GM23338 (cell line): ENCODE measurements around the gene PTPN13. TPM values are rescaled to one million over a fixed set of nuclear protein-coding genes. Genes with fewer than 3 reads are reported as not detected.

Experiments
- ATAC-seq: fragments of 200-7000 bp; cut with Tn5 transposase; 3 replicates; pipeline ENCODE4 v1.9.1; 2020
- DNase-seq: peaks from one replicate; pipeline ENCODE4 v3.0.0-alpha.2; 2015; ENCODE audit warnings: low spot score
- H2AFZ ChIP-seq: fragments of 200-600 bp; sonication (generic); 2 replicates; pipeline ENCODE4 v1.8.0; 2016; ENCODE audit warnings: antibody characterized with exemption, mild to moderate bottlenecking, moderate library complexity
- H3F3A ChIP-seq: fragments of 200-600 bp; sonication (generic); replicated peaks from 2 replicates; pipeline ENCODE4 v1.8.0; 2017; ENCODE audit warnings: antibody characterized with exemption, mixed run types, low read depth
- H3K27ac ChIP-seq: fragments of 200-600 bp; sonication (generic); 2 replicates; pipeline ENCODE4 v1.6.1; 2016; ENCODE audit warnings: low read depth
- H3K27me3 ChIP-seq: fragments of 200-600 bp; sonication (generic); 2 replicates; pipeline ENCODE4 v1.8.0; 2016; ENCODE audit warnings: mild to moderate bottlenecking, mixed run types, moderate library complexity; ENCODE audit not compliant: insufficient read depth
- H3K36me3 ChIP-seq: fragments of 200-600 bp; sonication (generic); 2 replicates; pipeline ENCODE4 v1.8.0; 2016; ENCODE audit warnings: mild to moderate bottlenecking; ENCODE audit not compliant: insufficient read depth
- H3K4me1 ChIP-seq: fragments of 200-600 bp; sonication (generic); 2 replicates; pipeline ENCODE4 v1.8.0; 2016; ENCODE audit warnings: mild to moderate bottlenecking, moderate library complexity; ENCODE audit not compliant: insufficient read depth
- H3K4me2 ChIP-seq: fragments of 200-600 bp; sonication (generic); 2 replicates; pipeline ENCODE4 v1.7.1; 2017; ENCODE audit warnings: mixed run types
- H3K4me3 ChIP-seq: fragments of 200-600 bp; sonication (generic); 2 replicates; pipeline ENCODE4 v1.6.1; 2016; ENCODE audit warnings: mixed run types
- H3K79me2 ChIP-seq: fragments of 200-600 bp; sonication (generic); replicated peaks from 2 replicates; pipeline ENCODE4 v1.8.0; 2017; ENCODE audit warnings: mild to moderate bottlenecking; ENCODE audit not compliant: insufficient read depth
- H3K9me2 ChIP-seq: fragments of 200-600 bp; sonication (generic); 2 replicates; pipeline ENCODE4 v1.8.0; 2017; ENCODE audit not compliant: insufficient read depth
- H4K20me1 ChIP-seq: fragments of 200-600 bp; sonication (generic); replicated peaks from 2 replicates; pipeline ENCODE4 v1.8.0; 2017; ENCODE audit warnings: mild to moderate bottlenecking; ENCODE audit not compliant: insufficient read depth
- H3K27ac Mint-ChIP-seq: 2 replicates; pipeline ENCODE4 v1.8.0; 2020; ENCODE audit warnings: inconsistent platforms, mild to moderate bottlenecking, moderate library complexity, mixed read lengths
- H3K27me3 Mint-ChIP-seq: 3 replicates; pipeline ENCODE4 v1.8.0; 2022; ENCODE audit warnings: low read depth, mild to moderate bottlenecking, moderate library complexity, mixed read lengths, inconsistent platforms; ENCODE audit not compliant: insufficient read depth, poor library complexity
- H3K36me3 Mint-ChIP-seq: 3 replicates; pipeline ENCODE4 v1.8.0; 2021; ENCODE audit warnings: low read depth, mild to moderate bottlenecking, inconsistent platforms, moderate library complexity, mixed read lengths
- H3K4me1 Mint-ChIP-seq: 3 replicates; pipeline ENCODE4 v1.8.0; 2020; ENCODE audit warnings: mild to moderate bottlenecking, inconsistent platforms, mixed read lengths
- H3K4me3 Mint-ChIP-seq: 3 replicates; pipeline ENCODE4 v1.8.0; 2021; ENCODE audit warnings: moderate library complexity, mild to moderate bottlenecking, inconsistent platforms, mixed read lengths
- H3K9me3 Mint-ChIP-seq: 3 replicates; pipeline ENCODE4 v1.8.0; 2020; ENCODE audit warnings: moderate library complexity, mild to moderate bottlenecking, inconsistent platforms, mixed read lengths
- CREB1 ChIP-seq: fragments of 250-450 bp; sonication (Bioruptor Pico); IDR thresholded peaks from 2 replicates; pipeline ENCODE4 v1.5.0; 2020; ENCODE audit warnings: low read depth, mild to moderate bottlenecking, moderate library complexity
- EZH2phosphoT487 ChIP-seq: fragments of 200-600 bp; sonication (generic); IDR thresholded peaks from one replicate; pipeline ENCODE4 v1.8.1; 2018; ENCODE audit warnings: antibody characterized with exemption; ENCODE audit not compliant: unreplicated experiment
- JUNB ChIP-seq: IDR thresholded peaks from one replicate; pipeline ENCODE4 v1.6.1; 2016; ENCODE audit warnings: antibody characterized with exemption; ENCODE audit not compliant: unreplicated experiment
- ZNF114 ChIP-seq: fragments of 250-450 bp; sonication (Bioruptor Pico); IDR thresholded peaks from 2 replicates; pipeline ENCODE4 v1.5.0; 2020; ENCODE audit warnings: mild to moderate bottlenecking, moderate library complexity
- polyA plus RNA-seq: library from polyadenylated mRNA; unstranded; fragments of >200 nt; fragmentation: Nextera tagmentation; extraction: Ambion mirVana; gene quantifications from 2 replicates; pipeline ENCODE4 v1.2.1, GENCODE V29; 2016
- total RNA-seq: library from RNA; depleted of rRNA; stranded (reverse); fragments of >200 nt; shearing (Covaris generic); gene quantifications from 2 replicates; pipeline ENCODE4 v1.2.3, GENCODE V29; 2014
- TF ChIP-seq, protein P1 (sequence below): fragments of 250-450 bp; sonication (Bioruptor Pico); IDR thresholded peaks from 2 replicates; pipeline ENCODE4 v1.5.0; 2020; ENCODE audit warnings: mild to moderate bottlenecking, moderate library complexity

Gene PTPN13
- total and polyA plus RNA-seq, 2 experiments from 2014 or later, result 12.6 to 49.9 TPM

DNA sequence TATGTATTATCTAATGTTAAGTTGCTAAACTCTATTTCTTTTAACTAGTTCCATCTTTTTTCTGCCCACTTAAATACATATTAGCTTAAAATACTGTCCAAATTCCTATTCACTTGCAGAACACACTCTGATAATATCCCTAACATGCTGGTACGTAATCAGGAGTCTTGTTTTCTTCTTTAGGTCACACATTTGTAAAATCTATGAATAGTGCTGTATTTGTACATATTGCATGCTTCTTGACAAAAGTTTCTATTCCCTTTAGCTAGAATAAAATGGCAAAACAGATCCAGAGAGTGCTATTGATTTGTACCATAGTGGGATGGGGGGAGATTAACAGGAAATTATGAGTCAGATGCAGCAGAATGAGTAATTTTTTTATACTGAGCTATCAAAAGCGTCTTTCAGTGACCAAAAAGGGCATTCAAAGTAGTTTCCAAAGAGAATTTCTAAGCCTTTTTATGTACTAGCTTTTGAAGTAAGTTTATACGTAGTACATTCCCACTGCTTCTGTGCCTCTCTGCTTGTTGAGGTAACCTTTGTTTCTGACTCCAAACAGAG is 126.5 kb downstream of the PTPN13 start:
- Mint-ChIP-seq H3K27ac (no peak overlapping the region), H3K27me3 (no peaks in the 10 kb centered on the region), H3K9me3 (peaks cover 24% of the 10 kb centered on the region; the same call in 2 of the 3 replicates), H3K4me1 (no peaks in the 10 kb centered on the region), H3K36me3 (peaks cover 77% of the 10 kb centered on the region), H3K4me3 (no peak overlapping the region)
- no peaks in the 10 kb centered on the region for H3K27me3 ChIP-seq
- TF ChIP-seq EZH2phosphoT487, result no peak
- no peak for TF ChIP-seq CREB1
- no peak for TF ChIP-seq ZNF114
- no peak for TF ChIP-seq JUNB
- no peak for ATAC-seq
- H3K4me2 ChIP-seq, result no peak overlapping the region
- no peaks in the 10 kb centered on the region for H4K20me1 ChIP-seq
- peaks cover 24% of the 10 kb centered on the region for H3K36me3 ChIP-seq
- no peak overlapping the region for H3K27ac ChIP-seq
- H3K9me2 ChIP-seq, result no peaks in the 10 kb centered on the region
- no peaks in the 10 kb centered on the region for H3F3A ChIP-seq
- no peak overlapping the region for H3K4me3 ChIP-seq
- no peaks in the 10 kb centered on the region for H3K4me1 ChIP-seq
- peaks cover 3% of the 10 kb centered on the region; the same call in 1 of the 2 replicates for H3K79me2 ChIP-seq
- no peak overlapping the region for H2AFZ ChIP-seq
- DNase-seq, result no peak

DNA sequence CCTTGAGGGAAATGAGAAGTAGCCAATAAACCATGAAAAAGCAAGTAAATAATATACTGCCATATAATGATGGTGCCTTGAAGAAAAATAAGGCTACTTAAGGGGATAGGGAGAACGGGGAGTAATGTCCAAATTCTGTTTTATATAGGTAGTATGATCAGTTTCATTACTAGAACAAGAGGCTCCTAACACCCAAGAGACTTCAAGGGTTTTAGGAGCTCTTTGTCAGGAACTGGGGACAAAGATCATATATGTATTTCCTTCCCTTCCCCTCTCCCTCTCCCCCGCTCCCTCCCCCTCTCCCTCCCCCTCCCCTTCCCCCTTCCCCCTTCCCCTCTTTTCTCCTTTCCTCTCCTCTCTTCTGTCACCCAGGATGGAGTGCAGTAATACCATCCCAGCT is 127.3 kb downstream of the PTPN13 start:
- H3K27ac Mint-ChIP-seq, result no peak overlapping the region
- TF ChIP-seq, protein P1, sequence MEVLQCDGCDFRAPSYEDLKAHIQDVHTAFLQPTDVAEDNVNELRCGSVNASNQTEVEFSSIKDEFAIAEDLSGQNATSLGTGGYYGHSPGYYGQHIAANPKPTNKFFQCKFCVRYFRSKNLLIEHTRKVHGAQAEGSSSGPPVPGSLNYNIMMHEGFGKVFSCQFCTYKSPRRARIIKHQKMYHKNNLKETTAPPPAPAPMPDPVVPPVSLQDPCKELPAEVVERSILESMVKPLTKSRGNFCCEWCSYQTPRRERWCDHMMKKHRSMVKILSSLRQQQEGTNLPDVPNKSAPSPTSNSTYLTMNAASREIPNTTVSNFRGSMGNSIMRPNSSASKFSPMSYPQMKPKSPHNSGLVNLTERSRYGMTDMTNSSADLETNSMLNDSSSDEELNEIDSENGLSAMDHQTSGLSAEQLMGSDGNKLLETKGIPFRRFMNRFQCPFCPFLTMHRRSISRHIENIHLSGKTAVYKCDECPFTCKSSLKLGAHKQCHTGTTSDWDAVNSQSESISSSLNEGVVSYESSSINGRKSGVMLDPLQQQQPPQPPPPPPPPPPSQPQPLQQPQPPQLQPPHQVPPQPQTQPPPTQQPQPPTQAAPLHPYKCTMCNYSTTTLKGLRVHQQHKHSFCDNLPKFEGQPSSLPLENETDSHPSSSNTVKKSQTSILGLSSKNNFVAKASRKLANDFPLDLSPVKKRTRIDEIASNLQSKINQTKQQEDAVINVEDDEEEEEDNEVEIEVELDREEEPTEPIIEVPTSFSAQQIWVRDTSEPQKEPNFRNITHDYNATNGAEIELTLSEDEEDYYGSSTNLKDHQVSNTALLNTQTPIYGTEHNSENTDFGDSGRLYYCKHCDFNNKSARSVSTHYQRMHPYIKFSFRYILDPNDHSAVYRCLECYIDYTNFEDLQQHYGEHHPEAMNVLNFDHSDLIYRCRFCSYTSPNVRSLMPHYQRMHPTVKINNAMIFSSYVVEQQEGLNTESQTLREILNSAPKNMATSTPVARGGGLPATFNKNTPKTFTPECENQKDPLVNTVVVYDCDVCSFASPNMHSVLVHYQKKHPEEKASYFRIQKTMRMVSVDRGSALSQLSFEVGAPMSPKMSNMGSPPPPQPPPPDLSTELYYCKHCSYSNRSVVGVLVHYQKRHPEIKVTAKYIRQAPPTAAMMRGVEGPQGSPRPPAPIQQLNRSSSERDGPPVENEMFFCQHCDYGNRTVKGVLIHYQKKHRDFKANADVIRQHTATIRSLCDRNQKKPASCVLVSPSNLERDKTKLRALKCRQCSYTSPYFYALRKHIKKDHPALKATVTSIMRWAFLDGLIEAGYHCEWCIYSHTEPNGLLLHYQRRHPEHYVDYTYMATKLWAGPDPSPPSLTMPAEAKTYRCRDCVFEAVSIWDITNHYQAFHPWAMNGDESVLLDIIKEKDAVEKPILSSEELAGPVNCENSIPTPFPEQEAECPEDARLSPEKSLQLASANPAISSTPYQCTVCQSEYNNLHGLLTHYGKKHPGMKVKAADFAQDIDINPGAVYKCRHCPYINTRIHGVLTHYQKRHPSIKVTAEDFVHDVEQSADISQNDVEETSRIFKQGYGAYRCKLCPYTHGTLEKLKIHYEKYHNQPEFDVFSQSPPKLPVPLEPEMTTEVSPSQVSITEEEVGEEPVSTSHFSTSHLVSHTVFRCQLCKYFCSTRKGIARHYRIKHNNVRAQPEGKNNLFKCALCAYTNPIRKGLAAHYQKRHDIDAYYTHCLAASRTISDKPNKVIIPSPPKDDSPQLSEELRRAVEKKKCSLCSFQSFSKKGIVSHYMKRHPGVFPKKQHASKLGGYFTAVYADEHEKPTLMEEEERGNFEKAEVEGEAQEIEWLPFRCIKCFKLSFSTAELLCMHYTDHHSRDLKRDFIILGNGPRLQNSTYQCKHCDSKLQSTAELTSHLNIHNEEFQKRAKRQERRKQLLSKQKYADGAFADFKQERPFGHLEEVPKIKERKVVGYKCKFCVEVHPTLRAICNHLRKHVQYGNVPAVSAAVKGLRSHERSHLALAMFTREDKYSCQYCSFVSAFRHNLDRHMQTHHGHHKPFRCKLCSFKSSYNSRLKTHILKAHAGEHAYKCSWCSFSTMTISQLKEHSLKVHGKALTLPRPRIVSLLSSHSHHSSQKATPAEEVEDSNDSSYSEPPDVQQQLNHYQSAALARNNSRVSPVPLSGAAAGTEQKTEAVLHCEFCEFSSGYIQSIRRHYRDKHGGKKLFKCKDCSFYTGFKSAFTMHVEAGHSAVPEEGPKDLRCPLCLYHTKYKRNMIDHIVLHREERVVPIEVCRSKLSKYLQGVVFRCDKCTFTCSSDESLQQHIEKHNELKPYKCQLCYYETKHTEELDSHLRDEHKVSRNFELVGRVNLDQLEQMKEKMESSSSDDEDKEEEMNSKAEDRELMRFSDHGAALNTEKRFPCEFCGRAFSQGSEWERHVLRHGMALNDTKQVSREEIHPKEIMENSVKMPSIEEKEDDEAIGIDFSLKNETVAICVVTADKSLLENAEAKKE, result no peak
- Histone ChIP-seq H2AFZ (no peak overlapping the region), H3K79me2 (peaks cover 5% of the 10 kb centered on the region; the same call in 1 of the 2 replicates), H3K27me3 (no peaks in the 10 kb centered on the region), H3K9me2 (no peaks in the 10 kb centered on the region), H4K20me1 (no peaks in the 10 kb centered on the region), H3K4me3 (no peak overlapping the region), H3K4me1 (no peaks in the 10 kb centered on the region), H3K27ac (no peak overlapping the region), H3K4me2 (no peak overlapping the region), H3K36me3 (peaks cover 24% of the 10 kb centered on the region), H3F3A (no peaks in the 10 kb centered on the region)
- DNase-seq (no peak), ATAC-seq (no peak)
- H3K36me3 Mint-ChIP-seq, result peaks cover 85% of the 10 kb centered on the region
- no peaks in the 10 kb centered on the region for H3K27me3 Mint-ChIP-seq
- peaks cover 30% of the 10 kb centered on the region for H3K9me3 Mint-ChIP-seq
- H3K4me1 Mint-ChIP-seq, result no peaks in the 10 kb centered on the region
- no peak overlapping the region for H3K4me3 Mint-ChIP-seq
